ENCODE results near the gene PPP4R3B. TPM values are rescaled to one million over a fixed set of nuclear protein-coding genes. Genes with fewer than 3 reads are reported as not detected.
"Not testable (repeated sequence)": the region's sequence is repeated elsewhere in the genome, so short reads cannot be mapped to it uniquely, and the experiment has no call there.

PPP4R3B gene
- polyA plus RNA-seq, 10 donors, result 36.6 to 50.3 (median 44.8) TPM

GRCh38 chr2:55598056-55598795, 19.2 kb downstream of the PPP4R3B start:
- DNase-seq, result no peak

GRCh38 chr2:55596795-55597194, 20.6 kb downstream of the PPP4R3B start:
- not testable (repeated sequence) for DNase-seq

DNA sequence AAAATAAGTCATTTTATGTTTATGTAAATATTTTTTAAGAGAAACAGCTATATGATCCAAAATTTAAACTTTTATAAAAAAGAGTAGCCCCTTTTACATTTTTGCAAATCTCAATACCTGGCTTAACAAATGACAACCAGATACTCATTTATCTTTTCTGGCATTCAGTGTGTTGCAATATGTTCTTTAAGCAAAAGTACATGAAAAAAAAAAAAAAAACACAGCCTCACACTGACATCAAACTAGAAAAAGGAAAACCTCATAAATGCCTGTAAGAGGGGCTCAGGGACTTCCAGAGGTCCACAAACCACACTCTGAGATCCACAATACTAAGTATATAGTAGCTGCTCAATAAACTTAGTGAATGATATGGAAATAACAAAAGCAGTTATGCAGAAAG, 21.9 kb downstream of the PPP4R3B start:
- no peak for DNase-seq

GRCh38 chr2:55592130-55592529, 25.3 kb downstream of the PPP4R3B start:
- no peak for DNase-seq

- DNase-seq, result peak in 1 of 3 donors; percentile 44
These were observed 26.5 kb downstream of the PPP4R3B start for GRCh38 chr2:55590810-55591440.

DNA sequence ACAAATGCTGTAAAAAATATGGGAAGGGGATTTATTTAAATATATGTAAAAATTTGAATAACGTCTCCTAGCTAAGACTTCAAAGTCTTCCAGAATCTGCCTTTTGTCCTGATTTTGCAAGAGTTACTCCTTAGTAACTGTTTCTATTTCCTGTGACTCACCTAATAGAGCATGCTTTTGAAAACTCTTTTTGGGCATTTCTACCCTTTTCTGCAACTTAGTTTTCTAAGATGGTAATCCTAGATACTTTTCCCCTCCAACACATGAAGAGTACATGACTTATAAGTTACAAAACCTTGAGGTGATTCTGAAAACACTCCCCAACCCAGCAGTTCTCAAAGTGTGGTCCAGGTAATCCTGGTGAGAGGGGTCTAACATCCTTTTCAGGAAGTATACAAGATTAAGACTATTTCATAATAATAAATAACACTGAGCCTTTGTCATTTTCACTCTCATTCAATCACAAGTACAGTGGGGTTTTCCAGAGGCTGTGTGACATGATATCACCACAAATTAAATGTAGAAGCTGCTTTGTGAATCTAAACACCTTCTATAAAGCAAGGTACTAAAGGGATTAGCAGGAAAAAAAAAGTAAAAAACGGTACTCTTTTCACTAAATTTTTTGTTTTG, 31.9 kb downstream of the PPP4R3B start:
- DNase-seq, result peak in 1 of 3 donors; percentile 6

DNA sequence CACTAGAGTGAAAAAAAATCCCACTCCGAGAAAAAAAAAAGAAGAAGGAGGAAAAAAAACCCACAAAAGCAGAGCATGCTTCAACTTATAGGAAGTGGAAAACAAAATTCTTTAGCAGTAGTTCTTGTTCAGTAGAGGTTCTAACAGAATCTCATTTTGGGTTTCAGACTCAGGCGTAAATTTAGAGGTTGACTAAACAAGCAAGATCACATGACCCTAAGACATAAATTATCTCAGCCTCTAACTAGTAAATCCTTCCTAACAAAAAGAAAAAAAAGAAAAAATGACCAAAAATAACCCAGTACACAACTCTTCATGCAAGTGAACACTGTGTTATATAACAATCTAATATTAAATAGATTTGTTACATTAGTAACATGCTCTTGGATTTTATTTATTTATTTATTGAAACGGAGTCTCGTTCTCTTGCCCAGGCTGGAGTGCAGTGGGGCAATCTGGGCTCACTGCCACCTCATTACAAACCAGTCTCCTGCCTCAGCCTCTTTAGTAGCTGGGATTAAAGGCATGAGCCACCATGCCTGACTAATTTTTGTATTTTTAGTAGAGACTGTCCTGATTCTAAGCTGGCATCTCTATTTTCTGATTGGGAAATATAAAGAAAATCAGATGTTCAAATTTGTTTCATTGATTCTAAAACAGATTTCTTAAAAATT, 35.4 kb downstream of the PPP4R3B start:
- DNase-seq, result no peak

DNA sequence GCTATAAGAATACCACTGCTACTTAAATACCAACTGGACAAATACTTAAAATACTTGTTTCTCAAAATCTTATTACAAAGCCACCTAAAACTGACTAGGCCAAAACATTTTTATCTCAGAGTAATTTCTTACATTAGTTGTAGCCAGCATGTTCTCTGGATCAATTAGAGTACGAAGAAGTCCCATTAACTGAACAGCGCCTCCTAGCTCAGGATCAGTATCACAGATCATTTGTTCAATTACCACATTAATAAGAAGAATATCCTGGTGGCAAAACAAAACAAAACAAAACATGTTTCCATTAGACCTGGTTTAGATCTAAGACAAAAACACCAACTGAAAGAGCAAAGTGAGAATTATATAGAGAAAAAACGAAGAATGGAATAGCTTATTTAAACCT, 36.0 kb downstream of the PPP4R3B start:
- DNase-seq, result no peak

DNA sequence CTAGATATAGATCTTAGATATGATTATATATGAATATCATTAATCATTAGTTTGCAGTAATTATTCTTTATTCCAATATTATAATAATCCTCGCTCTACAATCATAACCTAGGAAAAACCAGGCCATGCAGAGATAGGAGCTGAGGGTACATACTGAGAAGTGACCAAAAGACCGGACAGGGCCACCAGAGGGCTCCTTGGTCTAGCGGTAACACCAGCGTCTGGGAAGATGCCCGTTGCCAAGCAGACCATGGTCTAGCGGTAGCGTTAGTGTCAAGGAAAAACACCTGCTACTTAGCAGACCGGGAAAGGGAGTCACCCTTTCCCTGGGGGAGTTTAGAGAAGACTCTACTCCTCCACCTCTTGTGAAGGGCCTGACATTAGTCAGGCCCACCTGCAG, 48.4 kb downstream of the PPP4R3B start:
- DNase-seq, result not testable (repeated sequence)

- no peak for DNase-seq
These were observed 50.1 kb downstream of the PPP4R3B start for GRCh38 chr2:55567298-55567697.

DNA sequence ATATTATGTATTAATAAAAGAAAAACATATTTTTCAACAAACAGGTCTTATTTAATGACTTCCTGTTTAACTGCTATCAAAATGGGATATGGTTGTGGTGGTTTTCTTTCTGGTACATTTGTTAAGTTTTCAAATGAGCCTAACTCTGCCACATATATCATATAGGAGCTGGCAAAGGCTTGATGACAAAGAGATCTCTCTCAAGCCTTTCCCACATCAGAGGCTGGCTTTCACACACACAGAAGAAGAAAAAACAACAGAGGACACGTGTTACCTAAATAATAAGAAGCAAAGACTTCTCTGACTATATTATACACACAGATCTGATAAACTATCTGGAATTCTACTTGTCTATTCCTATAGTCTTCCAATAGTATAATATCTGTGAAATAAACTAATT, 51.8 kb downstream of the PPP4R3B start:
- no peak for DNase-seq

GRCh38 chr2:55560855-55561254, 56.6 kb downstream of the PPP4R3B start:
- DNase-seq, result no peak

DNA sequence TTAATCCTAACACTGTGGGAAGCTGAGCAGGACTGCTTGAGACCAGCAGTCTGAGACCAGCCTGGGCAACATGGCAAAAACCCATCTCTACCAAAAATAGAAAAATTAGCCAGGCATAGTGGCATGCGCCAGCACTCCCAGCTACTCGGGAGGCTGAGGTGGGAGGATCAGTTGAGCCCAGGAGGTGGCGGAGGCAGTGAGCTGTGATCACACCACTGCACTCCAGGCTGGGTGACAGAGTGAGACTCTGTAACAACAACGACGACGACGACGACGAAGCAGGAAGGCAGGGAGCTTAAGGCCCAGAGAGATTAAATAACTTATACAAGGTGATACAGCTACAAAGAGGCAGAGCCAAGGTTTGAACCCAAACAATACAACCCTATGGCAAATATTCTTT, 60.6 kb downstream of the PPP4R3B start:
- no peak for DNase-seq

GRCh38 chr2:55555977-55556376, 61.4 kb downstream of the PPP4R3B start:
- no peak for DNase-seq

- no peak for DNase-seq
These were observed 64.1 kb downstream of the PPP4R3B start for GRCh38 chr2:55553321-55553720.

GRCh38 chr2:55550368-55551102, 66.9 kb downstream of the PPP4R3B start:
- peak; percentile 2 to 13 (median 9) for DNase-seq

DNA sequence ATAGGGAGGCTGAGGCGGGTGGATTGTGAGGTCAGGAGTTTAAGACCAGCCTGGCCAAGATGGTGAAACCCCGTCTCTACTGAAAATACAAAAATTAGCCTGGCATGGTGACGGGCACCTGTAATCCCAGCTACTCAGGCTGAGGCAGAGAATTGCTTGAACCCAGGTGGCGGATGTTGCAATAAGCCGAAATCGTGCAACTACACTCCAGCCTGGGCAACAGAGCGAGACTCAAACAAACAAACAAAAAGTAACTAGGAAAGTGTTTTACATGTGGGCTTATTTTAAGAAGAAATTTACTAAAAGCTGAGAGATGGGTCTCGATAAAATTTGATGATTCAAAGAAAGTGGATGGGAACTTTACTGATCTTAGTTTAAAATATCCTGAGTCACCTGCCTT, 69.7 kb downstream of the PPP4R3B start:
- DNase-seq, result not testable (repeated sequence)

- no peak for DNase-seq
These were observed 70.4 kb downstream of the PPP4R3B start for GRCh38 chr2:55547001-55547400.

DNA sequence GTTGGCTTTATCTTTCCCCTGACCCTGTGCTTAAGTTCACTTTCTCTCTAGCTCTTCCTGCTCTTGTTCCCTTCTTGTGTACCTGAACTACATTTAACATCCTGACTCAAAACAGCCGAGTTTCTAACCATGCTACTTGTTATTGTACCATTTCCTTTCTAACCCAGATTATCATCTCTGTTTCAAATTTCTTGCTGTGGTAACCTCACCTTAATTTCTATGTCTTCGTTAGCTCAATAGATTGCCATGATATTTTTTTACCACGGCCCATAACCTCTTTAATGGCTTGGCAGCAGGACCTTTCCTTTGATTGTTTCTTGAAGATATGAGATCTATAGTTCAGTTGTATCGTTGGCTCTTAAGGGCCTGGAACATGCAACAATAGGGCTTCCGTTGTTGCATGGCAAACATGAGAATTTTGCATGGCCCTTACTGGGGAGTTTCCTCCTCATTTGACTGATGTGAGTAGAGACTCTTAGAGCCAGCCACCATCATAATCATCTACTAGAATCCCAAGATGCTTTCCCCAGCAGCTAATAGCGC, 86.8 kb downstream of the PPP4R3B start:
- no peak for DNase-seq

GRCh38 chr2:55526174-55526573, 91.2 kb downstream of the PPP4R3B start:
- no peak for DNase-seq

- no peak for DNase-seq
These were observed 92.5 kb downstream of the PPP4R3B start for GRCh38 chr2:55524884-55525437.

Measured in muscle of back (tissue), 11 donors.